ENCODE results near the gene HNRNPAB. TPM values are rescaled to one million over a fixed set of nuclear protein-coding genes. Genes with fewer than 3 reads are reported as not detected.

HNRNPAB gene
- polyA plus RNA-seq = 70.6 TPM

DNA sequence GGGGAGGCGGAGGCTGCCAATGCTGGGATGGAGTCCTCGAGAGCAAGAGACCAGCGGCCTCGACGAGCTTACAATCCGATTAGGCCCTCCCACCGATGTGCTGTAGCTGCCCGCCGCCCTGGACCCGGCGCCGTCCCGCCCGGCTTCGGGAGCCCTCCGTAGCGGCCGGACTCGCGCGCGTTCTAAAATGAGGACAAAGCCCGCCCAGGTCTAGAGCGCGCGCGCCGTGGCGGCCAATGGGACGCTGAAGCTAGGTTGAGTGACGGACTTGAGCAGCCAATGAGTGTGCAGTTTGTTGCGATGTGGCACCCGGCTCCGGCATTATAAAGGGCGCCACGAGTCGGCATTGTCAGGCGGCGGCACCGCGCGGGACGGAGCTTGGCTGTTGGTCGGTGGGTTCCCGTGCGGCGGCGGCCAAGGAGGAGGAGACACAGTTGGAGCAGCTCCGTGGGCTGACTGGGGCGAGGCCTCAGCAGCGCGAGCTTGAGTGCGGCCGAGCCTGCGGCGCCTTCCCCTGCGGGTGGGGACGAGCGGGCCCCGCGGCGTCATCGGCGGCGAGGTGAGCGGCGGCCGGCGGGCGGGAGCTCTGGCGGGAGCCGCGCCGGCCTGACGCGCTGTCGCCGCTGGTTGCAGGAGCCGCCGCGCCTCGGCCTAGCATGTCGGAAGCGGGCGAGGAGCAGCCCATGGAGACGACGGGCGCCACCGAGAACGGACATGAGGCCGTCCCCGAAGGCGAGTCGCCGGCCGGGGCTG lies at the start of gene HNRNPAB:
TSS of gene HNRNPAB (plus strand) at position 352 of the 753 bp plus-strand sequence. CDS start at position 657, 305 bp downstream.
- H3K4me3 Mint-ChIP-seq = peak within 1 kb of the TSS; percentile 95 to 100 (median 97)
- peaks cover 13 to 19% (median 16%) of the 10 kb centered on the region in 3 donors for H3K4me1 Mint-ChIP-seq
- H3K9me3 Mint-ChIP-seq = peaks cover 0 to 2% (median 0%) of the 10 kb centered on the region in 3 donors

GRCh38 chr5:178155065-178155464 lies 49.3 kb upstream of the HNRNPAB start:
- peaks cover 4 to 18% (median 5%) of the 10 kb centered on the region in 3 donors for H3K4me1 Mint-ChIP-seq
- H3K4me3 Mint-ChIP-seq = peak overlapping the region in 2 of 4 donors; percentile 41 to 63
- no peaks in the 10 kb centered on the region for H3K36me3 Mint-ChIP-seq
- H3K27me3 Mint-ChIP-seq = no peaks in the 10 kb centered on the region
- H3K27ac Mint-ChIP-seq = peak overlapping the region in 1 of 3 donors; percentile 70
- H3K9me3 Mint-ChIP-seq = no peaks in the 10 kb centered on the region

More for the DNA sequence above, at the start of gene HNRNPAB:
- peak within 1 kb of the TSS; percentile 95 to 99 (median 99) for H3K27ac Mint-ChIP-seq
- H3K36me3 Mint-ChIP-seq = peaks cover 3% of the 10 kb centered on the region
- H3K27me3 Mint-ChIP-seq = no peaks in the 10 kb centered on the region

- Mint-ChIP-seq H3K4me3 (no peak overlapping the region), H3K4me1 (peaks cover 6 to 11% (median 7%) of the 10 kb centered on the region in 3 donors), H3K27me3 (no peaks in the 10 kb centered on the region), H3K9me3 (no peaks in the 10 kb centered on the region), H3K36me3 (no peaks in the 10 kb centered on the region), H3K27ac (peak overlapping the region in 1 of 3 donors; percentile 21)
These were observed 44.2 kb upstream of the HNRNPAB start for GRCh38 chr5:178160176-178160575.

DNA sequence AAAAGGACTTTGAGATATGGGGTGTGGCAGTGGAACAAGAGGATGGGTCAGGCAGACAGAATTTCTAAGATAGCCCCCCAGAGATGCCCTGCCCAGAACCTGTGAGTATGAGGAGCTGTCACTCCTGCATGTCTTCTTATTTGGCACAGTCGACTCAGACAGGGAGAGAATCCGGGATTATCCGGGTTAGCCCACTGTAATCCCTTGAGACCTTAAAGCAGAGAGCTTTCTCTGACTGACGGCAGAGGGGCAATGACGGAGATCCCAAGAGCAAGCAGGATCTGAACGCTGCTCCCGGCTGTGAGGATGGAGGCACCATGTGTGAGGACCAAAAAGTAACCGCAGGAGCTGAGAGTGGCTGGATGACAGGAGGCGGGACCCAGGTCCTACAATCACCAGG lies 41.9 kb upstream of the HNRNPAB start:
- H3K4me3 Mint-ChIP-seq = no peak overlapping the region
- H3K27me3 Mint-ChIP-seq = no peaks in the 10 kb centered on the region
- no peaks in the 10 kb centered on the region for H3K36me3 Mint-ChIP-seq
- H3K4me1 Mint-ChIP-seq = peaks cover 6 to 11% (median 7%) of the 10 kb centered on the region in 3 donors
- peak overlapping the region in 1 of 3 donors; percentile 60 for H3K27ac Mint-ChIP-seq
- no peaks in the 10 kb centered on the region for H3K9me3 Mint-ChIP-seq

GRCh38 chr5:178163772-178164735 lies 40.3 kb upstream of the HNRNPAB start:
- Mint-ChIP-seq H3K4me3 (peak overlapping the region in 1 of 4 donors; percentile 72), H3K36me3 (no peaks in the 10 kb centered on the region), H3K27me3 (no peaks in the 10 kb centered on the region), H3K27ac (peak overlapping the region in 1 of 3 donors; percentile 67), H3K9me3 (no peaks in the 10 kb centered on the region), H3K4me1 (peaks cover 6 to 16% (median 9%) of the 10 kb centered on the region in 3 donors)

- H3K4me1 Mint-ChIP-seq = peaks cover 6 to 16% (median 9%) of the 10 kb centered on the region in 3 donors
- no peak overlapping the region for H3K4me3 Mint-ChIP-seq
- H3K27me3 Mint-ChIP-seq = no peaks in the 10 kb centered on the region
- H3K27ac Mint-ChIP-seq = no peak overlapping the region
- H3K9me3 Mint-ChIP-seq = no peaks in the 10 kb centered on the region
- H3K36me3 Mint-ChIP-seq = no peaks in the 10 kb centered on the region
These were observed 38.8 kb upstream of the HNRNPAB start for GRCh38 chr5:178165581-178165980.

GRCh38 chr5:178170455-178170854 lies 33.9 kb upstream of the HNRNPAB start:
- Mint-ChIP-seq H3K9me3 (no peaks in the 10 kb centered on the region), H3K27ac (no peak overlapping the region), H3K4me1 (peaks cover 0 to 5% (median 2%) of the 10 kb centered on the region in 3 donors), H3K27me3 (no peaks in the 10 kb centered on the region), H3K4me3 (no peak overlapping the region), H3K36me3 (no peaks in the 10 kb centered on the region)

DNA sequence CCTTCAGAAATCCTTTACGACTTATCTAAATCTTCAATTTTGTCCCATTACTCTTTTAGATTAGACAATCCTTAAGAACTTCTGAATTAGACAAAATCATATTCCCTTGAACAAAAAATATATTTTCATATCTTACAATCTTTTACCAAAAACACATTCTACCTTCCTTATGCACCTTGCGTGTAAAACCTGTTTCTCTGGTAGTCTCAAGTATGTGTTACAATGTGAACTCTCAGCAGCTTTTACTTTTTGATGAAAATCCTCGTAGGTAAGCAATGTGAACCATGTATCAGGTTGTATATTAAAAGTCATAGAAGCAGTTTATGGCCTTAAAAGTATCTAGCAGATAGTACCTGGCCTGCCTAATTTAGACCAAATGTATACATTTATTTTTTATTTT lies 29.9 kb upstream of the HNRNPAB start:
- Mint-ChIP-seq H3K9me3 (peaks cover 0 to 2% (median 0%) of the 10 kb centered on the region in 3 donors), H3K27me3 (peaks cover 7% of the 10 kb centered on the region), H3K36me3 (no peaks in the 10 kb centered on the region), H3K4me1 (no peaks in the 10 kb centered on the region), H3K27ac (no peak overlapping the region), H3K4me3 (no peak overlapping the region)

DNA sequence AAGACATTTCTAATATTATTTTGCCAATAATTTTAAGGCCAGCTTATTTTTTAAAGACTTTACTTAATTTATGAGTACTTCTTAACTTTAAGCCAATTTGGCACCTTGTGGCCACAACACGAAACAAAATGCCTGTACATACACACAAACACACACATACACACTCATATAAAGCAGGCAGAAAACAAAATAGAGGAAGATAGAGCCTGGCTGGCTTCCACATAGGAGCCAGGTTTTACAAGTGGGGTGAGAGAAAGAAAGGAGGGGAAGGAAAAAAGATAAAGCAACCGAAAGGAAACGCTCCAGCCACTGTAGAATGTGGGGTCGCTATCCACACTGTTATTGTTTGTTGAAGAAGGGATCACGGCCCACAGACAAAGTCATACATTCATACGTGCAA lies 27.5 kb upstream of the HNRNPAB start:
- Mint-ChIP-seq H3K4me1 (no peaks in the 10 kb centered on the region), H3K27me3 (peaks cover 13% of the 10 kb centered on the region), H3K4me3 (no peak overlapping the region), H3K36me3 (no peaks in the 10 kb centered on the region), H3K9me3 (peaks cover 0 to 2% (median 0%) of the 10 kb centered on the region in 3 donors), H3K27ac (peak overlapping the region in 1 of 3 donors; percentile 84)

- Mint-ChIP-seq H3K9me3 (peaks cover 0 to 2% (median 0%) of the 10 kb centered on the region in 3 donors), H3K36me3 (no peaks in the 10 kb centered on the region), H3K4me3 (no peak overlapping the region), H3K4me1 (no peaks in the 10 kb centered on the region), H3K27me3 (peaks cover 13% of the 10 kb centered on the region), H3K27ac (no peak overlapping the region)
These were observed 26.8 kb upstream of the HNRNPAB start for GRCh38 chr5:178177569-178177968.

DNA sequence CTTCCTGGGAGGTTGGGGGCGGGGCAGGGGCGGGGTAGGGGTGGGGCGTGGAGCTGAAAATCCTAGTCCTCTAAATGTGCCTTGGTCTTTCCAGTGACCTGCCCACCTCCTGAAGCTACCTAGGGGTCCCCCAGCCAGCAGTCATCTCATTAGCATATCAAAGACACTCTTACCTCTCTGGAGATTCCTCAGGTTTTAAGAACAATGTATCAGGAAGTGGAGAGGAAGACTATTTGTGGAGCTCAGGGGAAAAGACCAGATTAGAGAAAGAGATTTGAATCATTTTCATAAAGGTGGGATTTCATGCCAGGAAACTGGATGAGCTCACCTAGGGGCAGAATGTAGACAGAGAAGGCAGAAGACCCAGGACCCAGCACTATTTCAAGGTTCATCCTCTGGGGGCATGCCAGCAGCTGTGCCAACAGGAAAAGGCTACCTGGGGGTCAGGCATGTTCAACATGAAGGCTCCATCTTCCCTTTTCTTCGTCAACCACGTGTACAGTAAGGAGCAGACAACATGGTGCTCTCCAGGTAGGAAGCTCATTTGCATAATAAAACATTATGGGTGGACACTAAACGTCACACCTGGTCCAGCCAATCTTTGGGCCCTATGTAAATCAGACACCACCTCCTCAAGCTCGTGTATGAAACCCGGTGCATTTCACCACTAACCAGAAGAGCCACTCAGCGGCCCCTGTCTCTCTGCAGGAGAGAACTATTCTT lies 24.0 kb upstream of the HNRNPAB start:
- no peak overlapping the region for H3K4me3 Mint-ChIP-seq
- H3K36me3 Mint-ChIP-seq = no peaks in the 10 kb centered on the region
- H3K4me1 Mint-ChIP-seq = no peaks in the 10 kb centered on the region
- H3K9me3 Mint-ChIP-seq = peaks cover 0 to 2% (median 0%) of the 10 kb centered on the region in 3 donors
- no peak overlapping the region for H3K27ac Mint-ChIP-seq
- H3K27me3 Mint-ChIP-seq = peaks cover 13% of the 10 kb centered on the region

DNA sequence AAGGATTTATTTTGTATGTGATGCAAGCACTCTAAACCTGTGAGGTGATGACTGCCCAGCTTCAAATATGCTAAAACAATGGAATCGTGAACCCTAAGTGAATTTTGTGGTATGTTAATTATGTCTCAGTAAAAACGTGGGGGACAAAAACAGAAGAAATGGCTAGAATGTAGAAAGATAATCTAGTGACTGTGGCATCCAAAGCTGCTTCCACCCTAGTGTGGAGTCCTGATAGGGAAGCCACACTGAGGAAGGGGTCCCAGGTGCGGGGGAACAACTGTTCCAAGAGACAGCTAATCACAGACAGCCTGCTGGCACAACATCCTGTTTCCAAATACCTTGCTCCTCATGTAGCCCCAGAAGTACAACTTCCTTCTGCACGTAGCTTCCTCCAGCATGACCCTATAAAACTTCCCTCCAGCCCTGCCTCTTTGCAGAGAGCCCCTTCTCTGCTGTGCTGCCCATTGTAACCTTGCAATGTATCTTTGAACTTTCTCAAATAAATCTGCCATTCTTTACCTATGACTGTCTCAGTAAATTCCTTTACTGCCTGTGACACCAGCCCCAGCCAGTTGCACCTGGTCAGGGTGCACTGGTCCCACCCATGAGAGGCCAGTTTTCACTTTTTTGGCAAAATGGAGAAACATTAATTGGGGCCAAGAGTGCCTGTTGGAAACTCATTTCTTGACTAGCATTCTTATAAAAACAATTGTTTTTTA lies 22.0 kb upstream of the HNRNPAB start:
- Mint-ChIP-seq H3K27me3 (peaks cover 10% of the 10 kb centered on the region), H3K36me3 (no peaks in the 10 kb centered on the region), H3K9me3 (peaks cover 0 to 2% (median 0%) of the 10 kb centered on the region in 3 donors), H3K4me3 (no peak overlapping the region), H3K4me1 (no peaks in the 10 kb centered on the region), H3K27ac (no peak overlapping the region)

DNA sequence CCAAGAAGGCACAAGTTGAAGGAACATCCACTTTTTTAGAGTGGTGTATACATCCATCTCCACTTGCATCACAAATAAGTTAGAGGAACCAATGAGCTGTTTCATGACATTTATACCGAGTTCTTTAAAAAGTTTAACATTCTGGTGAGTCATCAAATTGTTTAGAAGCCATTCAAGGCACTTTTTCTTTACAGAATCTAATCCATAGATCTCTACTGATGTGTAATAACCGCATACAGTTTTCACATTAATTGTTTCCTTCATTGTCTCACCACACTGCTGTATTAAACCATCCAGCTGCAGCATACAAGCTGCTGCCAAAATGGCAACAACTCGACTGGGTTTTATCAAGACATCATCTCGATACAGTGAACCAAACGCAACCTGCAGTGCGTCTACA lies 17.9 kb upstream of the HNRNPAB start:
- H3K4me3 Mint-ChIP-seq = no peak overlapping the region
- no peaks in the 10 kb centered on the region for H3K9me3 Mint-ChIP-seq
- H3K36me3 Mint-ChIP-seq = no peaks in the 10 kb centered on the region
- no peak overlapping the region for H3K27ac Mint-ChIP-seq
- H3K27me3 Mint-ChIP-seq = peaks cover 16% of the 10 kb centered on the region
- no peaks in the 10 kb centered on the region for H3K4me1 Mint-ChIP-seq

GRCh38 chr5:178187014-178187413 lies 17.3 kb upstream of the HNRNPAB start, which contains the start of gene GMCL2:
Gene GMCL2 (minus strand): TSS chr5:178187371. CDS start chr5:178187299, 72 bp downstream.
- Mint-ChIP-seq H3K36me3 (no peaks in the 10 kb centered on the region), H3K27me3 (peaks cover 16% of the 10 kb centered on the region), H3K27ac (no peak within 1 kb of the TSS), H3K4me1 (no peaks in the 10 kb centered on the region), H3K4me3 (no peak within 1 kb of the TSS), H3K9me3 (no peaks in the 10 kb centered on the region)

All from IgD-negative memory B cell (primary cell).